ENCODE results near the gene ATP5PB.

ATP5PB gene

DNA sequence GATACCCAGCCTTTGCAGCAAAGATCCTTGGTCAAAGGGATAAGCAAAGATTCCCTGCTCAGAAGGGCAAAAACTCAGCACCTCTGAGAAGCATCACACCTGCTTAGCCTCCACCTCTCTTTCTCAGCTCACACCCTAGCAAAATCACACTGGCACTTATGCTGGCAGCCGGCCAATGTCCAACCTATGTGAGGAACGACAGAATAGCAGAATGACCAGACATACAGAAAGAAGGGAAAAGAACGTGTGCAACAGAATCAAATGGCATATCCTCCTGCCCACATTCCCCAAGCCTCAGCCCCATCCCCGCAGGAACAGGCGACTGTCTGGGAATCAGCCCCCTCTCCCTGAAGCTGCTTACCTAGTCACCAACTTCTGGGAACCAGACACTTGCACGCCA lies 54.8 kb downstream of the ATP5PB start:
- FAIRE-seq: no peak

DNA sequence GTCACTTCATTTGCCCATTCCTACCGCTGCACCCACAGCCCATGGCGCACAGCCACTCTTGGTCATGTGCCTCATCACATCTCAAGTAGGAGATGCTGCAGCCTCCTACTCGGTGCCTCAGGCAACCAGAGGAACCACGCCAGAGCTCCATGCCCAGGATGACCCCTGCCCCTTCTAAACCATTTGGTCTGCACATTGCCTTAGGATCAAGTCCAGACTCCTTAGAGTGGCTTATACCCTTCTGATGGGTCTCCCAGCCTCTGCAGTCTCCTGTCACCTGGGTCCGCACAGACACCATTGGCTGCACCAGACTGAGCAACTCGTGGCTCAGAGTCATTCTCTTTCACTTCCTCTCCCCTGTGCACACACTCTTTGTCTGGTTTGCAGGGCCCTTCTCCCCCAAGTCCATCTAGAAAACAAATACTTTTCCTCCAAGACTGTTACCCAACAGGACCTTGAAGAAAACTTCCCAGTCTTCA lies 56.4 kb downstream of the ATP5PB start:
- FAIRE-seq (peak; percentile 94), DNase-seq (ENCODE audit: insufficient read length, low spot score) (no peak)

More for the DNA sequence above, 54.8 kb downstream of the ATP5PB start:
- no peak for DNase-seq (ENCODE audit: insufficient read length, low spot score)

DNA sequence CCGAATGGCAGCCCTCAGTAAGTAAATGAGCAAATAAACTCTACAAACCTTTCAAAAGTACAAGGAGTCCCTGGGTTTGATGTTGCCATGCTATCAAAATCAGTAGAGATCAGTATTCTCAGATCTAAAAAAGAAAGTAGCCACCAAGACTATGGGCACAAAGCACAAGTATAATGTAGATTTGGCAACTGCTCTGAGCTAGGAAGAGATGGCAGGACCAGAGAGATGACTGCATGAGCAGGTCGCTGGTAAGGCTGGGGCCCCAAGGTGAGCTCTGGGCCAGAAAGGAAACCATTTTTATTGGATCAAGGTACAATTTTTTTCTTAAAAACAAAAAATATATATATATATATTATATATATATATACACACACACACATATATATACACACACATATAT lies 57.3 kb downstream of the ATP5PB start:
- no peak for FAIRE-seq
- DNase-seq (ENCODE audit: insufficient read length, low spot score): no peak

DNA sequence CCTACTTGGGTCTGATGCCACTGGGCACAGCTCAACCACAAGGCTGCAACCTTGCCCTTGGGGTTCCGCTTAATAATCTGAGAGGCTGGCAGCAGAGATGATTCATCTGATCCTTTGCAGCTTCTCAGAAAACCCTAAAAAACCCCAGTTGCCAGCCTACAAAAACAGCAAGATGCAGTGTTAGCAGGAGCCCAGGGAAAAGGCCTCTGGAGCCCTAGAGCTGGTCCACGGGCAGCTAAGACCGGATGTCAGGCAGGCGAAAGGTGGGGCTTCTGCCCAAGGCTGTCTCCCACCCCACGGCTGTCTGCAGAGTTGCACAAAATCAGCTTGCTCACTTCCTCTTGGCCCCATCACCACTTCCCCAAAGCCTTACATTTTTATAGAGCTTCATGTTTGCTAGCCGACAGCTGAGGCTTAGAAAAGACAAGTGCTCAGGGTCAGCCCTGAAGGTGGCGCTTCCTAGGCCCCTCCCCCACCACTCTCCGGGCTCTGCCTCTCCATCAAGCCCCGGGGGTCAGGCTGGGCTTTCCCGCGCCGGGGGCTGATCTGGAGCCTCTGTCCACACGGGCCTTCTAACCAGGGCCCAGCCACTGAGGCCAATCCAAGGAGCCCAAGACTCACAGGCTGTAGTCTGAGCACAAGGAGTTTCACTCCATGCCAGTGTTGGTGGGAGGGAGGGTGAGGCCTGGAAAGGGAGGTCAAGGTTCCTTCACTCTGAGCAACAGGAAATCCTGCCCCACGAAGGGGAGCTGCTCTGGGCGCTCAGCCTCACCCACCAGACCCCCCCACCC lies 58.3 kb downstream of the ATP5PB start:
- DNase-seq (ENCODE audit: insufficient read length, low spot score): peak; percentile 50
- FAIRE-seq: no peak

DNA sequence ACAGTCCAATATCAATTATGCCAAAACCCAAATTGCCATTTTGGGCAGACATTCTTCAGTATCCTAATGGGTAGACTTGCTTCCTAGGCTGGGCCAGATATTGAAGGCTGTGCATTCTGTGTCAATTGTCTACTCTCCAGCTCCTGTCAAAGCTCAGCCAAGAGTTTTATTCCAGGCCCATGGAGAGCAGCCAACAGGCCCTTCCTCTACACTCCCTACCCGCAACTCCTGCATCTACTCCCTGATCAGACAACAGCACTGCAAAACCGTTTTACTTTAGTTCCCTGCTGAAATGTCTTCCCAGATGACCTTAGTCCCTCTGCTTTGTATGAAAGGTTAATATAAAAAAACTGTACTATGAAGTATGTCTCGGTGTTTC lies 60.7 kb downstream of the ATP5PB start:
- FAIRE-seq: no peak
- DNase-seq (ENCODE audit: insufficient read length, low spot score): no peak

DNA sequence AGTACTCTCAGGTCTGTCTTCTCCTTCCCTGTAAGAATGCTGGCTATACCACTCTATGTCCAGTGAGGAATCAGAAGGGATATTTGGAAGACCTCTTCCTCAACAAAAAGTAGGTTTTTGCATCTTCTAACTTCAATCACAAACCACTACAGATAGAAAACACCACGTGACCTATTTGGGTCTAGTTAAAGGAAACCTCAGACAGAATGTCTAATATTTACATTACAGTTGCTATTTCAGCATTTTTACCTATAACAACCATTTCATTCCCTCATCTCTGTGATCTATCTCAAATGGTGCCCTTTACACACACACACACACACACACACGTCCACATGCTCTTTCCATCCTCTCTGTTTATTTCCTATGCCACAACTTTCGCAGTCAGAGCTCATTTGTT lies 62.1 kb downstream of the ATP5PB start:
- no peak for DNase-seq (ENCODE audit: insufficient read length, low spot score)
- FAIRE-seq: no peak

Measured in GM19239 (cell line).